HEK293 (cell line): ENCODE measurements around the gene S1PR1.

ENCODE experiments used
- BCL11A ChIP-seq: fragments of 450-650 bp; formaldehyde crosslinking; IDR thresholded peaks from 2 replicates; pipeline ENCODE4 v1.5.1; 2016; ENCODE audit warnings: low read depth, missing biosample characterization, missing genetic modification characterization
- GLI2 ChIP-seq: fragments of 450-650 bp; formaldehyde crosslinking; IDR thresholded peaks from 2 replicates; pipeline ENCODE4; 2017; ENCODE audit warnings: missing biosample characterization, missing genetic modification characterization, low read depth, borderline replicate concordance
- GLIS2 ChIP-seq: fragments of 450-650 bp; formaldehyde crosslinking; IDR thresholded peaks from 2 replicates; pipeline ENCODE4 v1.5.1; 2016; ENCODE audit warnings: missing biosample characterization, missing genetic modification characterization
- PRDM1 ChIP-seq: fragments of 450-650 bp; formaldehyde crosslinking; IDR thresholded peaks from 2 replicates; pipeline ENCODE4; 2016; ENCODE audit warnings: missing biosample characterization, missing genetic modification characterization
- SCRT2 ChIP-seq: fragments of 450-650 bp; formaldehyde crosslinking; IDR thresholded peaks from 2 replicates; pipeline ENCODE4 v1.5.1; 2016; ENCODE audit warnings: missing biosample characterization, missing genetic modification characterization
- TRIM28 ChIP-seq: IDR thresholded peaks from 2 replicates; pipeline ENCODE4 v1.6.1; 2011; ENCODE audit warnings: low read length, control low read depth, borderline replicate concordance
- YY2 ChIP-seq: fragments of 450-650 bp; formaldehyde crosslinking; IDR thresholded peaks from 2 replicates; pipeline ENCODE4 v1.5.1; 2016; ENCODE audit warnings: missing biosample characterization, missing genetic modification characterization
- ZFHX2 ChIP-seq: fragments of 450-650 bp; formaldehyde crosslinking; conservative IDR thresholded peaks from 2 replicates; pipeline ENCODE4 v1.5.1; 2016; ENCODE audit warnings: missing biosample characterization, missing genetic modification characterization
- ZNF10 ChIP-seq: fragments of 450-650 bp; formaldehyde crosslinking; IDR thresholded peaks from 2 replicates; pipeline ENCODE4 v1.5.1; 2017; ENCODE audit warnings: missing biosample characterization, missing genetic modification characterization
- ZNF155 ChIP-seq: fragments of 450-650 bp; formaldehyde crosslinking; IDR thresholded peaks from 2 replicates; pipeline ENCODE4 v1.5.1; 2016; ENCODE audit warnings: missing biosample characterization, missing genetic modification characterization
- ZNF202 ChIP-seq: fragments of 450-650 bp; formaldehyde crosslinking; IDR thresholded peaks from 2 replicates; pipeline ENCODE4 v1.5.1; 2016; ENCODE audit warnings: missing biosample characterization, missing genetic modification characterization, borderline replicate concordance
- ZNF274 ChIP-seq, 2 experiments: fragments of 200-500 bp in 1 of 2; fragments of 450-650 bp in 1 of 2; sonication (Bioruptor generic) in 1 of 2; formaldehyde crosslinking in 1 of 2; IDR thresholded peaks; 2 replicates each; pipeline versions ENCODE4 v1.5.1 to v1.6.1; 2014 to 2016; ENCODE audit warnings: borderline replicate concordance in 1 of 2, inconsistent platforms in 1 of 2, low read length in 1 of 2, missing biosample characterization in 1 of 2, missing genetic modification characterization in 1 of 2
- ZNF596 ChIP-seq: fragments of 450-650 bp; IDR thresholded peaks from 2 replicates; pipeline ENCODE4 v1.5.0; 2018; ENCODE audit warnings: missing biosample characterization, mild to moderate bottlenecking, missing genetic modification characterization, moderate library complexity
- ZNF610 ChIP-seq: fragments of 450-650 bp; formaldehyde crosslinking; IDR thresholded peaks from 2 replicates; pipeline ENCODE4 v1.5.1; 2016; ENCODE audit warnings: missing biosample characterization, missing genetic modification characterization, borderline replicate concordance
- ZNF621 ChIP-seq: fragments of 450-650 bp; formaldehyde crosslinking; IDR thresholded peaks from 2 replicates; pipeline ENCODE4 v1.5.1; 2017; ENCODE audit warnings: missing biosample characterization, missing genetic modification characterization
- ZNF654 ChIP-seq: fragments of 450-650 bp; formaldehyde crosslinking; IDR thresholded peaks from 2 replicates; pipeline ENCODE4 v1.5.1; 2016; ENCODE audit warnings: low read depth, missing biosample characterization, missing genetic modification characterization
- ZNF664 ChIP-seq: fragments of 450-650 bp; formaldehyde crosslinking; IDR thresholded peaks from 2 replicates; pipeline ENCODE4 v1.5.1; 2016; ENCODE audit warnings: missing biosample characterization, missing genetic modification characterization
- ZNF677 ChIP-seq: fragments of 450-650 bp; IDR thresholded peaks from 2 replicates; pipeline ENCODE4 v1.5.0; 2018; ENCODE audit warnings: missing biosample characterization, mild to moderate bottlenecking, missing genetic modification characterization, moderate library complexity
- ZNF701 ChIP-seq: fragments of 450-650 bp; formaldehyde crosslinking; IDR thresholded peaks from 2 replicates; pipeline ENCODE4 v1.5.1; 2016; ENCODE audit warnings: missing biosample characterization, missing genetic modification characterization
- ZNF747 ChIP-seq: fragments of 450-650 bp; formaldehyde crosslinking; IDR thresholded peaks from 2 replicates; pipeline ENCODE4 v1.5.1; 2016; ENCODE audit warnings: missing biosample characterization, missing genetic modification characterization
- ZNF777 ChIP-seq: fragments of 450-650 bp; formaldehyde crosslinking; IDR thresholded peaks from 2 replicates; pipeline ENCODE4 v1.5.1; 2017; ENCODE audit warnings: missing biosample characterization, missing genetic modification characterization, borderline replicate concordance
- ZNF791 ChIP-seq: fragments of 450-650 bp; formaldehyde crosslinking; IDR thresholded peaks from 2 replicates; pipeline ENCODE4 v1.5.1; 2016; ENCODE audit warnings: missing biosample characterization, missing genetic modification characterization
- ZNF837 ChIP-seq: fragments of 450-650 bp; formaldehyde crosslinking; IDR thresholded peaks from 2 replicates; pipeline ENCODE4 v1.5.1; 2016; ENCODE audit warnings: missing biosample characterization, missing genetic modification characterization
- TF ChIP-seq, protein P1 (sequence below): fragments of 450-650 bp; formaldehyde crosslinking; IDR thresholded peaks from 2 replicates; pipeline ENCODE4 v1.5.1; 2016; ENCODE audit warnings: missing biosample characterization, missing genetic modification characterization, borderline replicate concordance
- TF ChIP-seq, protein P2 (sequence below): fragments of 450-650 bp; formaldehyde crosslinking; IDR thresholded peaks from 2 replicates; pipeline ENCODE4 v1.5.1; 2016; ENCODE audit warnings: missing biosample characterization, missing genetic modification characterization, low read depth
- TF ChIP-seq, protein P3 (sequence below): fragments of 450-650 bp; IDR thresholded peaks from 2 replicates; pipeline ENCODE4 v1.5.1; 2018; ENCODE audit warnings: missing biosample characterization, missing genetic modification characterization
- TF ChIP-seq, protein P4 (sequence below): fragments of 450-650 bp; formaldehyde crosslinking; IDR thresholded peaks from 2 replicates; pipeline ENCODE4 v1.5.0; 2017; ENCODE audit warnings: missing biosample characterization, missing genetic modification characterization, borderline replicate concordance
- TF ChIP-seq, protein P5 (sequence below): fragments of 450-650 bp; formaldehyde crosslinking; IDR thresholded peaks from 2 replicates; pipeline ENCODE4 v1.5.1; 2017; ENCODE audit warnings: missing biosample characterization, missing genetic modification characterization
- TF ChIP-seq, protein P6 (sequence below): fragments of 450-650 bp; formaldehyde crosslinking; IDR thresholded peaks from 2 replicates; pipeline ENCODE4 v1.5.1; 2016; ENCODE audit warnings: missing biosample characterization, missing genetic modification characterization

The S1PR1 gene

DNA sequence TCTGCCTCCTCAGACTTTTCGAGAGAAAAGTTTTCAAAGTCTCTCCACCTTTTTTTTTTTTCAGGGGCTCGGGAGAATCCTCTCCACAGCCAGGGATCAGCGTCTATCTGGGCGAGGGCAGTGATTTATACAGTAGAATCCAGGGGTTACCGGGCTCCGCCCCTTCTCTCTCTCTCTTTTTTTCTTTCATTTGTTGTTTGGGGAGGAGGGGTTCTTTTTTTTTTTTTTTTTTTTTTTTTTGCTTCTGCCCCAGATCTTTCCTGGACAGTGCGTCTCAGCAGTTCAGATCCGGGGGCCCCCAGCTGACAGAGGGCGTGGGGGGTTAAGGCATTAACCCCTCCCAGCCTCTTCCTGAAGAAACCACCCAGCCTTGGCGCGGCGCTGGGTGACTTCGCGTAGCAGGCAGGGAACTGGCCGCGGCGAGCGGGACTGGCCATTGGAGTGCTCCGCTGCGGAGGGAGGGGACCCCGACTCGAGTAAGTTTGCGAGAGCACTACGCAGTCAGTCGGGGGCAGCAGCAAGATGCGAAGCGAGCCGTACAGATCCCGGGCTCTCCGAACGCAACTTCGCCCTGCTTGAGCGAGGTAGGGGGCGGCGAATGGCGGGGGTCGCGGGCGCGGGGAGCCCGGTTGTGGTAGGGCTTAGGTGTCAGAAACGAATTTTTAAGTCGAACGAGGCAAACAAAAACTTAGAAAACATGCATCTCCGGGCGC lies at the start of gene S1PR1 (continued):
- TF ChIP-seq ZNF837 (tag by site-specific recombination) (no peak), TRIM28 (no peak), ZNF677 (no peak), GLI2 (no peak), ZNF791 (no peak), ZNF274 (IDR thresholded peaks at IDR 0.05; ENCODE audit: low read length) (no peak), ZNF274 (tag by site-specific recombination; IDR thresholded peaks at IDR 0.05; ENCODE audit: borderline replicate concordance) (no peak), BCL11A (tag by site-specific recombination) (no peak), YY2 (tag by site-specific recombination) (no peak), ZNF664 (tag by site-specific recombination) (no peak), ZNF610 (no peak), ZNF596 (tag by site-specific recombination) (no peak), ZNF621 (no peak), PRDM1 (tag by site-specific recombination) (no peak), ZNF202 (no peak), ZNF654 (tag by site-specific recombination) (no peak), ZNF10 (no peak), GLIS2 (tag by site-specific recombination) (peak; percentile 75), ZFHX2 (tag by site-specific recombination) (no peak), ZNF701 (tag by site-specific recombination) (no peak), ZNF747 (tag by site-specific recombination) (no peak), ZNF155 (tag by site-specific recombination) (no peak), ZNF777 (no peak), SCRT2 (no peak)
- TF ChIP-seq, protein P1, sequence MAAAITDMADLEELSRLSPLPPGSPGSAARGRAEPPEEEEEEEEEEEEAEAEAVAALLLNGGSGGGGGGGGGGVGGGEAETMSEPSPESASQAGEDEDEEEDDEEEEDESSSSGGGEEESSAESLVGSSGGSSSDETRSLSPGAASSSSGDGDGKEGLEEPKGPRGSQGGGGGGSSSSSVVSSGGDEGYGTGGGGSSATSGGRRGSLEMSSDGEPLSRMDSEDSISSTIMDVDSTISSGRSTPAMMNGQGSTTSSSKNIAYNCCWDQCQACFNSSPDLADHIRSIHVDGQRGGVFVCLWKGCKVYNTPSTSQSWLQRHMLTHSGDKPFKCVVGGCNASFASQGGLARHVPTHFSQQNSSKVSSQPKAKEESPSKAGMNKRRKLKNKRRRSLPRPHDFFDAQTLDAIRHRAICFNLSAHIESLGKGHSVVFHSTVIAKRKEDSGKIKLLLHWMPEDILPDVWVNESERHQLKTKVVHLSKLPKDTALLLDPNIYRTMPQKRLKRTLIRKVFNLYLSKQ (tag by site-specific recombination) = no peak
- TF ChIP-seq, protein P2, sequence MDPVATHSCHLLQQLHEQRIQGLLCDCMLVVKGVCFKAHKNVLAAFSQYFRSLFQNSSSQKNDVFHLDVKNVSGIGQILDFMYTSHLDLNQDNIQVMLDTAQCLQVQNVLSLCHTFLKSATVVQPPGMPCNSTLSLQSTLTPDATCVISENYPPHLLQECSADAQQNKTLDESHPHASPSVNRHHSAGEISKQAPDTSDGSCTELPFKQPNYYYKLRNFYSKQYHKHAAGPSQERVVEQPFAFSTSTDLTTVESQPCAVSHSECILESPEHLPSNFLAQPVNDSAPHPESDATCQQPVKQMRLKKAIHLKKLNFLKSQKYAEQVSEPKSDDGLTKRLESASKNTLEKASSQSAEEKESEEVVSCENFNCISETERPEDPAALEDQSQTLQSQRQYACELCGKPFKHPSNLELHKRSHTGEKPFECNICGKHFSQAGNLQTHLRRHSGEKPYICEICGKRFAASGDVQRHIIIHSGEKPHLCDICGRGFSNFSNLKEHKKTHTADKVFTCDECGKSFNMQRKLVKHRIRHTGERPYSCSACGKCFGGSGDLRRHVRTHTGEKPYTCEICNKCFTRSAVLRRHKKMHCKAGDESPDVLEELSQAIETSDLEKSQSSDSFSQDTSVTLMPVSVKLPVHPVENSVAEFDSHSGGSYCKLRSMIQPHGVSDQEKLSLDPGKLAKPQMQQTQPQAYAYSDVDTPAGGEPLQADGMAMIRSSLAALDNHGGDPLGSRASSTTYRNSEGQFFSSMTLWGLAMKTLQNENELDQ (tag by site-specific recombination) = no peak
- TF ChIP-seq, protein P3, sequence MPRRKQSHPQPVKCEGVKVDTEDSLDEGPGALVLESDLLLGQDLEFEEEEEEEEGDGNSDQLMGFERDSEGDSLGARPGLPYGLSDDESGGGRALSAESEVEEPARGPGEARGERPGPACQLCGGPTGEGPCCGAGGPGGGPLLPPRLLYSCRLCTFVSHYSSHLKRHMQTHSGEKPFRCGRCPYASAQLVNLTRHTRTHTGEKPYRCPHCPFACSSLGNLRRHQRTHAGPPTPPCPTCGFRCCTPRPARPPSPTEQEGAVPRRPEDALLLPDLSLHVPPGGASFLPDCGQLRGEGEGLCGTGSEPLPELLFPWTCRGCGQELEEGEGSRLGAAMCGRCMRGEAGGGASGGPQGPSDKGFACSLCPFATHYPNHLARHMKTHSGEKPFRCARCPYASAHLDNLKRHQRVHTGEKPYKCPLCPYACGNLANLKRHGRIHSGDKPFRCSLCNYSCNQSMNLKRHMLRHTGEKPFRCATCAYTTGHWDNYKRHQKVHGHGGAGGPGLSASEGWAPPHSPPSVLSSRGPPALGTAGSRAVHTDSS (tag by site-specific recombination) = no peak
- TF ChIP-seq, protein P4, sequence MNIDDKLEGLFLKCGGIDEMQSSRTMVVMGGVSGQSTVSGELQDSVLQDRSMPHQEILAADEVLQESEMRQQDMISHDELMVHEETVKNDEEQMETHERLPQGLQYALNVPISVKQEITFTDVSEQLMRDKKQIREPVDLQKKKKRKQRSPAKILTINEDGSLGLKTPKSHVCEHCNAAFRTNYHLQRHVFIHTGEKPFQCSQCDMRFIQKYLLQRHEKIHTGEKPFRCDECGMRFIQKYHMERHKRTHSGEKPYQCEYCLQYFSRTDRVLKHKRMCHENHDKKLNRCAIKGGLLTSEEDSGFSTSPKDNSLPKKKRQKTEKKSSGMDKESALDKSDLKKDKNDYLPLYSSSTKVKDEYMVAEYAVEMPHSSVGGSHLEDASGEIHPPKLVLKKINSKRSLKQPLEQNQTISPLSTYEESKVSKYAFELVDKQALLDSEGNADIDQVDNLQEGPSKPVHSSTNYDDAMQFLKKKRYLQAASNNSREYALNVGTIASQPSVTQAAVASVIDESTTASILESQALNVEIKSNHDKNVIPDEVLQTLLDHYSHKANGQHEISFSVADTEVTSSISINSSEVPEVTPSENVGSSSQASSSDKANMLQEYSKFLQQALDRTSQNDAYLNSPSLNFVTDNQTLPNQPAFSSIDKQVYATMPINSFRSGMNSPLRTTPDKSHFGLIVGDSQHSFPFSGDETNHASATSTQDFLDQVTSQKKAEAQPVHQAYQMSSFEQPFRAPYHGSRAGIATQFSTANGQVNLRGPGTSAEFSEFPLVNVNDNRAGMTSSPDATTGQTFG (tag by site-specific recombination) = no peak
- TF ChIP-seq, protein P5, sequence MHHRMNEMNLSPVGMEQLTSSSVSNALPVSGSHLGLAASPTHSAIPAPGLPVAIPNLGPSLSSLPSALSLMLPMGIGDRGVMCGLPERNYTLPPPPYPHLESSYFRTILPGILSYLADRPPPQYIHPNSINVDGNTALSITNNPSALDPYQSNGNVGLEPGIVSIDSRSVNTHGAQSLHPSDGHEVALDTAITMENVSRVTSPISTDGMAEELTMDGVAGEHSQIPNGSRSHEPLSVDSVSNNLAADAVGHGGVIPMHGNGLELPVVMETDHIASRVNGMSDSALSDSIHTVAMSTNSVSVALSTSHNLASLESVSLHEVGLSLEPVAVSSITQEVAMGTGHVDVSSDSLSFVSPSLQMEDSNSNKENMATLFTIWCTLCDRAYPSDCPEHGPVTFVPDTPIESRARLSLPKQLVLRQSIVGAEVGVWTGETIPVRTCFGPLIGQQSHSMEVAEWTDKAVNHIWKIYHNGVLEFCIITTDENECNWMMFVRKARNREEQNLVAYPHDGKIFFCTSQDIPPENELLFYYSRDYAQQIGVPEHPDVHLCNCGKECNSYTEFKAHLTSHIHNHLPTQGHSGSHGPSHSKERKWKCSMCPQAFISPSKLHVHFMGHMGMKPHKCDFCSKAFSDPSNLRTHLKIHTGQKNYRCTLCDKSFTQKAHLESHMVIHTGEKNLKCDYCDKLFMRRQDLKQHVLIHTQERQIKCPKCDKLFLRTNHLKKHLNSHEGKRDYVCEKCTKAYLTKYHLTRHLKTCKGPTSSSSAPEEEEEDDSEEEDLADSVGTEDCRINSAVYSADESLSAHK (tag by site-specific recombination) = no peak
- TF ChIP-seq, protein P6, sequence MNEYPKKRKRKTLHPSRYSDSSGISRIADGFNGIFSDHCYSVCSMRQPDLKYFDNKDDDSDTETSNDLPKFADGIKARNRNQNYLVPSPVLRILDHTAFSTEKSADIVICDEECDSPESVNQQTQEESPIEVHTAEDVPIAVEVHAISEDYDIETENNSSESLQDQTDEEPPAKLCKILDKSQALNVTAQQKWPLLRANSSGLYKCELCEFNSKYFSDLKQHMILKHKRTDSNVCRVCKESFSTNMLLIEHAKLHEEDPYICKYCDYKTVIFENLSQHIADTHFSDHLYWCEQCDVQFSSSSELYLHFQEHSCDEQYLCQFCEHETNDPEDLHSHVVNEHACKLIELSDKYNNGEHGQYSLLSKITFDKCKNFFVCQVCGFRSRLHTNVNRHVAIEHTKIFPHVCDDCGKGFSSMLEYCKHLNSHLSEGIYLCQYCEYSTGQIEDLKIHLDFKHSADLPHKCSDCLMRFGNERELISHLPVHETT (tag by site-specific recombination) = no peak
